ENCODE data around the gene SURF1. TPM values are rescaled to one million over a fixed set of nuclear protein-coding genes. Genes with fewer than 3 reads are reported as not detected.

Gene SURF1
- total RNA-seq, 1 experiment from 2014 or later: 71.7 TPM

DNA sequence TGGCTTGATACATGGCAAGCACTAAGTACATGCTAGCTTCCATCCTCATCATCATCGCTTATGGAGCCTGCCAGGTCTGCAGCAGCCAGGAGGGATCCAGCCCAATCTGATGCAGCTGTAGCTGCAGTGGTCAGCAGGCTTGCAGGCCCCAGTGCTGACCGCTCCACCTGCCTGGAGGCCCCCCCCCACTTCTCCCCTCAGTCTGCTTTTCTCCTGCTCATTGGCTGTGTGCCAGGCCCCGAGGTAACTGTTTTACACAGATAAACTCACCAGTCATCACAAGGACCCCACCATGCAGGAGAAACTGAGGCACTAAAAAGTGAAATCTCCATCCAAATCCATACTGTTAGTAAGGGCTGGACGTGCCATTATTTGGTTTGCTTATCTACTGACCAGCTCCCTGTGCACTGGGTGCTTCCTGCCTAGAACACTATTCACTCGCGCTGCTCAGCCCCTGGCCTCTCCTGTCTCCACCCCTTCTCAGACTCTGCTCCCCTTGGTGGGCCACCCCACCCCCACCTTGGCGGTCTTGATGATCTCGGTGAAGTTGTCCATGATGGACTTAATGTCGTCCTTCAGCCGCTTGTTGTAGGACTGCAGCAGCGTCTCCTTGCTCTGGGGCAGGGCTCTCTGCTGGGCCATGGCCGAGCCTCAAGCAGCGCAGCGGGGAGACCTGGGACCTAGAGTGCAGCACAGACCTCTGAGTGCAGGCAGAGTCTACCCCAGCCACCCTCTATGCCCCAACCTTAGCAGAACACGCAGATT, 10.1 kb downstream of the SURF1 start:
- no peaks in the 10 kb centered on the region for H3K9me3 ChIP-seq (ENCODE audit: control insufficient read depth in 1 of 2, insufficient read depth in 1 of 2, low read depth in 1 of 2, low read length in 2 of 2)
- TF ChIP-seq ATF3 (IDR thresholded peaks at IDR 0.05) (no peak), CBX3 (IDR thresholded peaks at IDR 0.05; ENCODE audit: low read depth) (no peak), EZH2 (IDR thresholded peaks at IDR 0.05) (no peak), POLR2A (IDR thresholded peaks at IDR 0.05; ENCODE audit: borderline replicate concordance, extremely low read depth, insufficient read depth, insufficient read length) (no peak), REST (IDR thresholded peaks at IDR 0.05; ENCODE audit: low read depth) (no peak), SP1 (IDR thresholded peaks at IDR 0.05; ENCODE audit: low read depth) (no peak), YY1 (IDR thresholded peaks at IDR 0.05; ENCODE audit: extremely low read depth, insufficient replicate concordance, low read depth, low read length) (no peak), POLR2AphosphoS5 (IDR thresholded peaks at IDR 0.05; ENCODE audit: low read depth, low read length) (no peak), ZNF274 (IDR thresholded peaks at IDR 0.05; ENCODE audit: low read depth, low read length) (no peak), EZH2phosphoT487 (IDR thresholded peaks at IDR 0.05; ENCODE audit: borderline replicate concordance) (no peak)
- DNase-seq (ENCODE audit: low read depth, low spot score): no peak
- intact Hi-C loops (cut with micrococcal nuclease): no loop called here
- H3K4me1 ChIP-seq (ENCODE audit: control insufficient read depth in 1 of 2, insufficient read depth in 2 of 2, low read length in 2 of 2): peaks cover 12 to 22% of the 10 kb centered on the region in 2 experiments; a peak in 3 of 4 replicates
- ATAC-seq: no peak
- H3K36me3 ChIP-seq (ENCODE audit: control insufficient read depth in 1 of 2, insufficient read depth in 2 of 2, low read length in 2 of 2): peaks cover 37 to 57% of the 10 kb centered on the region in 2 experiments
- peak overlapping the region; percentile 95 for H3K4me2 ChIP-seq (ENCODE audit: low read length)
- H3K27me3 ChIP-seq (ENCODE audit: insufficient read depth, low read length): no peaks in the 10 kb centered on the region
- H4K20me1 ChIP-seq (ENCODE audit: insufficient read depth): no peaks in the 10 kb centered on the region; the same call in 1 of the 2 replicates
- BruUV-seq (replicated peaks): no TSS peak
- H3K4me3 ChIP-seq (replicated peaks in 1 of 2; ENCODE audit: low read depth in 1 of 2, low read length in 2 of 2): peak overlapping the region; percentile 89 to 100
- POLR2A ChIA-PET: no interaction called here
- H3K9me2 ChIP-seq (ENCODE audit: insufficient read depth): no peaks in the 10 kb centered on the region
- peak overlapping the region; percentile 100 for H3K9ac ChIP-seq (ENCODE audit: low read length)
- CTCF ChIA-PET: interaction anchor here (1.2 kb wide), 1 partner anchor 160 kb away, joined by 6 read pairs; no protein-coding TSS in a partner anchor
- peaks cover 55% of the 10 kb centered on the region for H3K79me2 ChIP-seq (ENCODE audit: insufficient read depth, low read length)
- RAD21 ChIA-PET (ENCODE audit: low non-redundant PET in 1 of 2, low total read pairs in 2 of 2, uncharacterized antibody in 2 of 2, unreplicated experiment in 2 of 2): no interaction called here
- peak overlapping the region; percentile 96 for H3K27ac ChIP-seq (ENCODE audit: low read depth, low read length)
- H2AFZ ChIP-seq (ENCODE audit: low read depth, low read length, poor library complexity, severe bottlenecking): no peak overlapping the region

Measured in HCT116 (cell line).